ENCODE results near the gene PSMD10. TPM values are rescaled to one million over a fixed set of nuclear protein-coding genes. Genes with fewer than 3 reads are reported as not detected.

Gene PSMD10
- polyA plus RNA-seq (ENCODE audit: insufficient read length) = 42.5 TPM

GRCh38 chrX:108091264-108091877, at the start of gene PSMD10, which contains the start of gene ATG4A:
TSS of gene PSMD10 (minus strand) at chrX:108091542. CDS start at chrX:108091520, 22 bp downstream.
TSS of gene ATG4A (plus strand) at chrX:108091778. CDS start at chrX:108091827, 49 bp downstream.
- DNase-seq = peak; percentile 93

GRCh38 chrX:108138814-108139702, 47.7 kb upstream of the PSMD10 start:
- no peak for DNase-seq

GRCh38 chrX:108134724-108135123, 43.4 kb upstream of the PSMD10 start:
- DNase-seq = no peak

GRCh38 chrX:108132876-108133275, 41.5 kb upstream of the PSMD10 start:
- no peak for DNase-seq

DNA sequence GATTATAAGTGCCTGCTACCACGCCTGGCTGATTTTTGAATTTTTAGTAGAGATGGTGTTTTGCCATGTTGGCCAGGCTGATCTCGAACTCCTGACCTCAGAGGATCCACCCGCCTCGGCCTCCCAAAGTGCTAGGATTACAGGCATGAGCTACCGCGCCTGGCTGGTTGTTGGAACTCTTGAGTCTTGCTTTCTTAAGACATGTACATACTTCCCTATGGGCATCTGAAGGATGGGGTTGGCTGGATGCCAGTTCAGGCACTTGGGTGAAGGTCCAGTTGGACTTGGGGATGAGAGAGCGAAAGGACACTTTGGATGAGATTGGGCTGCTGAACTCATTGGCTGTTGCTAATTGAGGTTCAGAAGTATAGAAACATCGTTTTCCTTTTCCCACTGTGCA, 40.7 kb upstream of the PSMD10 start:
- DNase-seq = no peak

GRCh38 chrX:108131471-108131870, 40.1 kb upstream of the PSMD10 start:
- DNase-seq = no peak

DNA sequence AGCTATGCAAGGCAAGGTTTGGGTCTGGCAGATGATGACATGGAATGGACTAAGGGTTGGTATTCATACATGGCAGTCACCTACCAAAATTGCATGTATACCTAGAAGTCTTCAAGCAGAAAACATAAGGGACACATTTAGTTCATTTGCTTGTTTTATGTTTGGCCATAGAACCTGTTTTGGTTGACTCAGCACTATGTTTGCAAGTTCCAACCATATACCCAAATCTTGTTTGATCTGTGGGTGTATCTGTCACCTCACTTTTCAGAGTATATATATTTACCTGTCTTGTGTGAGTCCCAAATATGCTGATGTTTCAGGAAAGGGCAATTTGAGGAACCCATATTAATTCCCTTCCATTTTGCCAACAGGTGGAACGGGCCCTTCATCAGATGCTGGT, 39.5 kb upstream of the PSMD10 start:
- no peak for DNase-seq

DNA sequence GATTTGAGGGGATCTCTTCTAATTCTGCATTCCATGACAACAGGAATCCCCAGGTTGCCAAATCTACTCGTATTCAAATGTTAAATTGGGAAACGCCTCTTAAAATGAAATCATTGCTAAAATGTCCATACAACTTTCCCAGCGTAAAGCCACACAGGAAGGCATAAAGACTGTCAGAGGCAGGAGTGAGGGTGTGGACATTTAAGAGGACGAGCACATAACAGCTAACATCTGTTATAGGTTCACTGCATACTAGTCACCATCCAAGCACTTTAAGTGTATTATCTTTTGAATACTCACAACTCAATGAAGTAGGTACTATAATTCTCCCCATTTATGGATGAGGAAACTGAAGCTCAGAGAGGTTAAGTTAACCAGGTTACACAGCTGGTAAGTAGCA, 35.8 kb upstream of the PSMD10 start:
- DNase-seq = no peak

DNA sequence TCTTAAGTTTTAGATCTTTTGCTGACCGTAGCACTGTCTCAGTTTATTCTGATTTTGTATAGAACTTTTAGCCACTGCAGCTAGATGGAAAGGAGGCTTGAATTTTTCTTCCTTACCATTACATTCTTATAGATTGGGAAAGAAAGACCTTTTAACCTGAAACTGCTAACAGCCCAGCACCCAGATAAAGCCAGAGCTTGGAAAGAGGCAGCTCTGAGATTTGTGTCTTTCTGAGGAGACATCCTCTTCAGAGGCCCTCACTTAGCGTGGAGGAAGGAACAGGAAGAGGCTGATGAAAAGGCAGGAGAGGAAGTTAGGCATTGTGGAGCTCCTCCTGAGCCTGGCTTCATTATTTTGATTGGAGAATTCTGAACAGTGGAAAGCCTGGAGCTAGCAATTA, 35.3 kb upstream of the PSMD10 start:
- DNase-seq = no peak

DNA sequence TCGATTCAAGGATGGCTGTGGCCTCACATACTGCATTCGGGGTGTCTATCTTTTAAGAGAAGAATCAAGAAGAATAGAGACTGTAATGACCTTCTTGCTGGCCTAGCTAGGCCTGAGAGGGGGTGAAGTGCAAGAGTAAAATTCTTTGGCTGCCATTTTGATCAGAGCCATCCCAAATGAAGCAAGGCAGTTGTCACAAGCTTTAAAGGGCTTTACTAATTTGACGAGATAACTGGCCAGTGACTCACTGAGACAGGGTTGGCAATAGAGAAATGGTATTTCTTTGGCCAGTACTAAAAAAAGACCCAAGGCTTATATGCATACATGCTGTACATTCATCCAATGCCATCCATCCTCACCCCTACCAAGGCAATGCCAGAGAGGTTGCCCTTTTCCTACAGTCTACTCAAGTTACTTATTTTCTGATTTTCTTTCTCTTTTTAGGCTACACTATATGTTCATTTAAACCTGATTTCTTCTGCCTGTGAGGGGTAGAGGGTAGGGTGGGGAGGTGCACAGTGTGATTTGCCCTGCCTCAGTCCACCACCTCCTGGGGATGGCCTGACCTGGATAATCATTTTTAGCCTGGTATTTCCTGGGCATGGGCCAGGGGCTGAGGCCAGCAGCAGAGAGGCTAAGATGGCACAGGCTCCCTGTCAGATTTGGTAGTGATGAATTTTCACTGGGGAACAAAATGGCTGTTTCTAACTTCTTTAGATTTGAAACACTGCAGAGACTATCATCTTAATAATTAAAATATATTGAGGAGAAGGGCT, 32.4 kb upstream of the PSMD10 start:
- no peak for DNase-seq

DNA sequence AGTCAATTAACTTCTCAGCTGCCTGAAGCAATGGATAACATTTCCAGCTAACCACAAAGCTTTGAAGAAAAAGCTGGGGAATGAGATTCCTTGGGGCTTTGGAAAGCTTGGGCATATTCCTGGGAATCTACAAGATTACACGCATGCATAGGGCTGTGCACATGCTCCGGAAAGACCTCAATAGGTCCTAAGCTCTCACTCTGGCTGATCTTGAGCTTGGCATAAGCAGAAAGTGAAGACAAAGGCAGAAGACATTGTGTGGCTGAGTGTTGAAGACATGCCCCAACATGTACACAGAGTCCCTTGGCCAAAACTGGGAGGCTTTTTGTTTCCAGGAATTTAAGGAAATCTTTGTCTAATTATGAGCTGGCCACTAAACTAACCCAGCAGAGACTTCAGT, 31.4 kb upstream of the PSMD10 start:
- no peak for DNase-seq

DNA sequence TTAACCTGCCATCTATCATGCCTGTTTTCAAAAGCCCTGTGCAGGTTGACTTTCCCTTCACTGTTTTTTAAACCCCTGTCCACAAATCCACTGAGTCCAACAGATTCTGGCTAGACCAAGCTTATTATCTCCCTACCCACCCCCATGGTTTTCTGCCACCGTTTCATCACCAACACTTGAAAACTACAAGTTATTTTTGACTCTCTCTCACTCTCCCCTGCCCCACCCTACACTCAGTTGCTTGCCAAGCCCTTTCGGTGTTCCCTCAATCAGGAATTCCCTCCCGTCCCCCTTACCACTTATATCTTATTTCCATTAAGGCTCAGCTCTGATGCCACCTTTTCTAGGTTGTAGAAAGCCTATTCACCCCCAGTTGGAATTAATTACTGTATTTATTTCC, 29.9 kb upstream of the PSMD10 start:
- no peak for DNase-seq

- DNase-seq = no peak
These were observed 26.6 kb upstream of the PSMD10 start for GRCh38 chrX:108117988-108118387.

GRCh38 chrX:108114541-108114940, 23.2 kb upstream of the PSMD10 start:
- no peak for DNase-seq

GRCh38 chrX:108105473-108105872, 14.1 kb upstream of the PSMD10 start:
- DNase-seq = no peak

DNA sequence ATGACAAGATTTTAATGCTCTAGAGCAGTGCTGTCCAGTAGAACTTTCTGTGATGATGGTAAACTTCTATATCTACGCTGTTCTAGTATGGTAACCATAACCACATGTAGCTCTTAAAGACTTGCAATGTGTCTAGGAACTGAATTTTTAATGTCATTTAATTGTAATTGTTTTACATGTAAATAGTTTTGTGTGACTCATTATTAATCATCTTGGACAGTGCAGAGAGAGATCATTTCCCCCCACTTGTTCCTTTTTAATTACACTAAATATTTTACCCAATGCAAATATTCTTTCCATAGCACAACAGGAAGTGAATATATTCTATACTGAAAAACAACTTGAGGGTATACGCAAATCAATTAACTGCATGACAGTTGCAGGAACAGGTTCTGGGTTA, 6.0 kb upstream of the PSMD10 start:
- DNase-seq = no peak

DNA sequence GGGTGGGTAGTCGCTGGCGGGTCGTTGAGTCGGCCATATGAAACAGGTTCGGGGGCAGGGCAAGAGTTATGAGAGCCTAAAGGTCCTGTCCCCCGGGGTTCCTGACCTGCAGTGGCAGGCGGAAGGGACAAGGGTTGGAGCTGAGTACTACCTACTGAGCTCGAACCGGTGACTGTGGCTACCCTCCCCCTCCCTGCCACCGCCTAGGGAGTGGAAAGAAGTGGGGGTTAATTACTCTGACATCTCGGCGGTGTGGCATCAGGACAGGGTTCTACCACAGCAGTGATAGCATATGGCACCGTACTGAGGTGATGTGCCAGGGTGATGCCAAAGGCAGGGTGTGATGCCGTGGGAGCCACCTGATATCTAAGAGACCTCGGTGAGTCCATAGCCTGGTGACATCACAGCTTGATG, 543 bp upstream of the PSMD10 start:
- DNase-seq = no peak

GRCh38 chrX:108090491-108091263, 665 bp downstream of the PSMD10 start:
- peak; percentile 10 for DNase-seq

DNA sequence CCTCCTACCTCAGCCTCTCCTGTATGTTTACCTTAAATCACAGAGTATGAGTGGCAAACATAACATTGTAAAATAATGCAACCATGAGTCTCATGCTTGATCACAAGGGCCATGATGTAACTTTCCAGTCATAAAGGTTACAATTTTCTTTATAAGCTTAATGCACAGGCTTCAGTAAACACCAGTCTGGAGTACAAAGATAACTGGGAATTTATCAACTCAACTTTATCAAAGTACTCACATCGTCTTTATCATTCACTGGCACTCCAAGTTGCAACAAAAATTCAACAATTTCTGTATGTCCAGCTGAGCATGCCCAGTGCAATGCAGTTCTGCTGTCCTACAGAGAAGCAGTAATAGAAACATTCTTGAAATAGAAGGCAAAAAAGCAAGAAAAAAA, 2.8 kb downstream of the PSMD10 start:
- DNase-seq = no peak

- DNase-seq = no peak
These were observed 3.5 kb downstream of the PSMD10 start for GRCh38 chrX:108087792-108088191.

DNA sequence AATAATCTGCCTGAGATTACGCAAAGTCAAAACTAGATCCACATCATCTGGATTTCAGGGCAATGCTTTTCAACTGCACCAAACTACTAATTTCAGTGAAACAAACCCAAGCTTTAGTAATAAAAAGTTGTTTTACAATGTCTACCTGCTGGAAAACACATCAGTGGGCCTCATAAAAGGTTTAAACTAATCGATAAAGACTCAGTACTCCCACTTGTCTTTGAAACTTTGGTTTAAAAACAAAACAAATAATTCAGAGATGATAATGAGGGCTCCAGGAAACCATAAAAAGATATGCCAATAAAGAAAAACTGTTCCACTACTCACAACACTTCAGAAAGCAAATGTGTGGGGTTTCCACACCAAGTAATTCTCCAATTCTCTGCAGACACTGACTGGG, 10.2 kb downstream of the PSMD10 start:
- DNase-seq = no peak

- DNase-seq = no peak
These were observed 18.6 kb downstream of the PSMD10 start for GRCh38 chrX:108072746-108073145.
